NCI-H82 (cell line): ENCODE data around the gene DEK.

ENCODE experiments used
- DNase-seq: peaks from one replicate; lab custom pipeline; 2025; lab: John Stamatoyannopoulos, UW

The DEK gene

DNA sequence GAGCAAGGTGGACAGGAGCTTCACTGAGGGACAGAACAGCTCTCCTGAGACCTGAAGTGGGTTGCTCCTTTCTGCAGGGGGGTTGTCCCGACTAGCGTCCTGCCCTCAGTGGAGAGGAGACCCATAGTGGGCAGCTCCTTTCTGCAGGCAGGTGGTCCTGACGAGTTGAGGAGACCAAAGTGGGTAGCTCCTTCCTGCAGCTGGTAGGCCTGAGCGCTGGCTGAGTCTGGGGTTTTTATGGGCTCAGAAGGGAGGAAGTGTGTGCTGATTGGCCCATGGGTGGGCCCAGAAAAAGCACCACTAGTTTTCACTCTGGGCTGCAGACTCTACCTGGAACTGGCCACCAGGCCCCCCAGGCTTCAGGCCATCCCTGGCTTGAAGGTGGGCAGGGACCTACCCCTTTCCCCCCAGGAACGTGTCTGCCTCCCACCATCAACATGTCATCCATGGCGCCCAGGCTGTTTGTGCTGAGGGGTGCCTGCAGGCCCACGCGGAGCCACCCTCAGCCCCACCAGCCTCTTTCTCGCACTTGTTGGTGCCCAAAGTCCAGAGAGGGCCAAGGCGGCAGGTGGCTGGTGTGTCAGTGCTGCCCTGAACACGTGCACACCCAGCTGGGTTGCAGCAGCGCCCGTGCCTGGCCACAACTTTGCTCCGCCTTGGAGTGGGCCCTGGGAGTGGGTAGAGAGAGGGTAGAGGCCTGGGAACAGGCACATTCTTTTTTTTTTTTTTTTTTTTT lies 1.6 kb upstream of the DEK start:
- no peak for DNase-seq

DNA sequence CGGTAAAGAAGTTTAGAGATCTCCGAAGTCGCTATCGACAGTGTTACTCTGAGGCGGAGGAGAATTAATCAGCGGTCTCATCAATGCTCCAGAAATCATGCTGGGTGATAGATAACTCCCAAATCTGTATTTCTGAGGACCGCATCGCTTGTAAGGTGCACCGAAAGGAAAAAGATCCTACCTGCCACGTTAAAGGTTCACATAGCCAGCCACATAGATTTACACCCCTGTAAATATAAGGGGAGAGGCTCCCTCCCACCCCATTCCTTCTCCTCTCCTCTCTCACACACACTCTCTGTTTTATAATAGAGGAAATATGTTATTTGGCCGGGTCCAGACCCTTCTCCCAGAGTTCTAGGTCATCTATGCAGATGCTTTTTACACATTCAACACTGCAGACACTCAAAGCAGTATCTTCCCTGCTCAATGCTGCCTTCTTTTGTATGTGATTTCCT lies 620 bp upstream of the DEK start:
- DNase-seq: no peak

DNA sequence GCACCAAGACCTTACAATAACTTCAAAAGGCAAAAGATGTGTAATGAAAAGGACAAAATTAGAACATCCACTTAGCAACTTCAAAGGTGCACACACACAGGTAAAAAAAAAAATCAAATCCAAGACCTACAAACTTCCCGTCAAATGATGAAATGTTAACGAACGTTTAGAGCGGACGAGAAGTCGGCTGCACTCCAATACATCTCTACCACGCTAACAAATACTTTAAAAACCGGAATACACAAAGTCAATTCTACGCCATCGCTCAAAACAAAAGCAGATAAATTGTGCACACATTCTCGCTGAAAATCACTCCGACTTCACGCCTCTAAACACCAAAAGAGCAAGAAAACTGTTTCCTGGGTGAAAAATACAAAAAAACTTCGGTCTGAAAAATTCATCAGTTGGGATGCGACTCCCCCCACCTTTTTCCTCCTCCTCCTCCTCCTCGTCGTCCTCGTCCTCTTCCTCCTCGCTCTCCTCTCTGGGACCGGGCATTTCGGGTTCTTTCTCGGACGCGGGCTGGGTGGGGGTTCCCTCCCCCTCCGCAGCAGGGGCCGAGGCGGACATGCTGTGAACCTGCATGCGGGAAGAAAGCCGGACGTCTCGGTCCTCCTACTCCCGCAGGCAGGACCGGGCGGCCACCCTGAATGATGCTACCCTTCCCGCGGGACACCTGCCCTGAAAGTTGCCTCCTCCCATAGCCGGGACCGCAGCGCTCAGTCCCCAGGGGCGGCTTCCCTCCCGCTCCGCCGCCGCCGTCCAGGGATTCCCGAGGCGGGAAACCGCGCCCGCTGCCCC lies 712 bp downstream of the DEK start:
- DNase-seq: peak; percentile 63

DNA sequence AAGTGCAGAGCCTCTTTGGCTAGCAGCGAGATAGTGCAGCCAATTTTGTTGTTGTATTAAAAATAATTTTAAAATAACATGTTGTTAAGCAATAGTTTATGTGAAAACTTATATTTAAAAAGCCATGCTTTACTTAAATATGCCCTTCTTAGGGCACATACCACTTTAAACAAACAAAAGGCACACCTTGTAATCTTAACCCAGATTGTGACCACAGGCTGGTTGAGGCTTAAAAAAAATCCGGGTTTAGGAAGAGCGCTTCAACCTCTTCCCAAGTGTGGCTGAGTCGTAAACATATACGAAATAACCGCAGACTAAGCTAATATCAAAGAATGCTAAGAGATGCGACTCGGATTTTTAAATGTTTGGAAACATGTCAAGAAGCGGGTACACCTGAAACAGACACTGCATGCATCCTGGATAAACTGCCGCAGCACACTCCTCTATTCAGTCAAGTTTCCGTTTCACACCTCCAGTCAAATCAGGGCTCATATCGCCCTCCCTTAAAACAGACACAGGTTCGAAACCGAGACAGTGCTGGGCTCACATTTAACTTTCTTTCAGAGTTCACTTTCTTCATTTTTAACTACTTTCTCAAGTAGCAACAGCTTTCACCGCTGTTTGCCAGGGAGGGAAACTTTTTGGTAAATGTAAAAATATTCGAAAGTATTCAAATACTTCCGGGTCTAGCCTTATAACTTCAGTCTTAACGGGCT lies 1.5 kb downstream of the DEK start:
- DNase-seq: peak; percentile 61

DNA sequence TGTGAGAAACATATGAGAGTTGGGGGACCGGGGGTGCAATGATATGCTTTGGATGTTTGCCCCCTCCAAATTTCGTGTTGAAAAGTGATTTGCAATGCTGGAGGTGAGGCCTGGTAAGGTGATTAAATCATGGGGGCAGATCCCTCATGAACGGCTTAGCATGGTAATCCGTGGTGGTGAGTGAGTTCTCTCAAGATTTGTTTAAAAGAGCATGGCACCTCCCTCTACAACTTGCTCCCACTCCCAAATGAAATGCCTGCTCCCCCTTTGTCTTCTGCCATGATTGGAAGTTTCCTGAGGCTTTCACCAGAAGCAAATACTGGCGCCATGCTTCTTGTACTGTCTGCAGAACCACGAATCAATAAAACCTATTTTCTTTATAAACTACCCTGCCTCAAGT lies 2.5 kb downstream of the DEK start:
- peak; percentile 94 for DNase-seq

DNA sequence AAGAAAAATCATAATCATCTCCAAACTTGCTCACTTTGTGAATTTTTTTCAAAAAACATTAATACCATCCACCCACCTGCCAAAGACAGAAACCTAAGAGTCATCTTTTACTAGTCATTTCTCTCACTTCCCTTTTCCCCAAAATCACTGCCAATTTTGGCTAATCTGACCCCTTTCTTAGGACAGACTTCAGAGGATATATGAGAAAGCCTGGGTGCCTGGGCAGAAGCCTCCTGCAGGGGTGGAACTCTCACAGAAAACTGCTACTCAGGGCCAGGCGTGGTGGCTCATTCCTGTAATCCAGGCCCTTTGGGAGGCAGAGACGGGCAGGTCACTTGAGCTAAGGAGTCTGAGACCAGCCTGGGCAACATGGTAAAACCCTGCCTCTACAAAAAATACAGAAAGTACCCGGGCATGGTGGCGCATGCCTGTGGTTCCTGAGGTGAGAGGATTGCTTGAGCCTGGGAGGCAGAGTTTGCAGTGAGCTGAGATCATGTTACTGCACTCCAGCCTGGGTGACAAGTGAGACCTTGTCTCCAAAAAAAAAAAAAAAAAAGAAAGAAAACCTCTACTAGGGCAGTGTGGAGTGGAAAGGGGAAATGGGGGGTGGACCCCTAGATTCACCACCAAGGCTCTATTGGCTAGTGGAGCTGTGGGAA lies 3.8 kb downstream of the DEK start:
- peak; percentile 30 for DNase-seq

DNA sequence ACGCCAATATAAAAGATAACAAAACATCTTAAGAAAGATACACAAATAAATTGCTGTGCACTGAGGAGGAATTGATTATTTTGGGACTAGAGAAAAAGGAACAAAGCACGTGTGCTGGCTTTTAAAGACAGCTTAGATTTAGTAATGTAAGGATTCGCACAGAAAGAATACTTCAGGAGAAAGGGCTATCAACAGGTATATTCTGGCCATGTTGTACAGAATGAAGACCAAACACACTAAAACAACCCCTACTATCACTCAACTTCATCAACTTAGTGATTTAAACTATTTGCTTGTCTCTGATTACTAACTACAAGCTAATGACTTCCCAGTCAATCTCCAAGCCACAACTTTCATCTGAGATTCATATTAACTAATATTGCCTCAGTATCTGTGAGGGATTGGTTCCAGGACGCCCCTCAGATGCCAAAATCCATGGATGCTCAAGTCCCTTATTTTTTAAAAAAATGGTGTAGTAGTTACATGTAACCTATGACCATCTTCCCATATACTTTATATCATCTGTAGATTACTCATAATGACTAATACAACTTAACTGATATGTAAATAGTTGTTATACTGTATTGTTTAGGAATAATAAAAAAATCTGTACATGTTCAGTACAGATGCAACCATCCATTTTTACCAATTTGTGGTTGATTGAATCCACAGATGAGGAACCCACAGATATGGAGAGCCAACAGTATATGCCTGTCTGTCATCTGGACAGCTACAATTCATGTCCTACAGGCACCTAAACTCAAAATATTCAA lies 4.5 kb downstream of the DEK start:
- no peak for DNase-seq

DNA sequence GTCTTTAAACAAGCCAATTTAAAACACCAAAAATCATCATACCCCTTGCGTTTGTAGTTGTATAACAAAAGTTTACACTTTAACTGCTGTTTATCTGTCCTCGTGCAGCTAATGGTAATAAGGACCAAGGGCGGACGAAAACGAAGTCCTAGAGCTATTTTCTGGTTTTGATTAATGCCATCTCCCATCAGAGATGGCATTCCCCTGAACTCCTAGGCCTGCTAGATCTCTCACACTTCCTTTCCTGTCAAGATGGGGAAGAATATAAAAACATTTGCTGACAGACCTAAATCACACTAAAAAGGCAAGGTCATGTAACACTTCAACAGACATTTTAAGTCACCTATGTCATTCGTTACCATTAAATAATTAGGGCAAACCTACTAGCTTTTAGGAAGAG lies 9.5 kb downstream of the DEK start:
- DNase-seq: no peak

DNA sequence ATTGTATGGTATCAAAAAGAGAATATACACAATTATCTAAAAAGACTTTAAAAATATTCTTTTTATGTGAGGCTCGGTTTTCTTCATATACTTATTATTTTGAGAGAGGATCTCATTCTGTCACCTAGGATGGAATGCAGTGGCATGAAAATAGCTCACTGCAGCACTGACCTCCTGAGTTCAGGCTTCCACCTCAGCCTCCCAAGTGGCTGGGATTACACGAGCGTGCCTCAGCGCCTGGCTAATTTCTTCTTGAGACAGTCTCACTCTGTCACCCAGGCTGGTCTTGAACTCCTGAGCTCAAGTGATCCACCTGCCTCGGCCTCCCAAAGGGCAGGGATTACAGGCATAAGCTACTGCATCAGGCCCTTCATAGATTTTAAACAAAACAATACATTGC lies 10.7 kb downstream of the DEK start:
- DNase-seq: no peak

DNA sequence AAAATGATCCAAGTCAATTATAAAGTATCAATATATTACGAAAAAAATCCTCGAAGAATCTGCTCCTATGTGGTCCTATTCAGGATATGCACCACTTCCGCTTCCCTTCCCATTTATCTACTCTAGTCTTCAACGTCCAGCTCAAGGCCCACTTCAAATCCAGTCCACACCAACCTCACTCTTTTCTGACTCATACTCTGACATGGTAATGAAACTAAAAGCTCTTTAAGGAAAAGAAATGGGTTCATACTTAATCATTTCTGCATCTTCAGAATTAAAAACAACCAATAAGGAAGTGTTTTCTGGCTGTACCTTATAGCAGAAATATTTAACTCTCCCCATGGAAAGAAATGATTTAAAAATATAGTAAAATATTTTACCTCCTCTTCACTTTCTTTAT lies 15.1 kb downstream of the DEK start:
- DNase-seq: no peak

DNA sequence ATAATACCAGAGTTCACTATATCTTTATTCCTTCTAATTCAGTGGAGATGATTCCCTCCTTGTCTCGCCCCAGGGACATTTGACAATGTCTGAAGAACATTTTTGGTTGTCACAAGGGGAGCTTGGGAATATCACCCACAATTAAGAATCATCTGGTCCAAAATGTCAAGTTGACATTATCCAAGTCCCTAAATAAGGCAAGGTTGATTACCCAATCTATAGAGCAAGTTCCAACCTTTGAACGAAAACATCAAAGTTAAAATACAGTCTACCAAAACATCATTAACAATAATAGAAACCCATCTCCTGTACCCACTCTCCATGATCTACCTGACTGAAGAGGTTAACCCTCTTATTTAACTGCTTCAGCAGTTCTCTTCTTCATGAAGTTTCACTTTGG lies 15.6 kb downstream of the DEK start:
- no peak for DNase-seq

DNA sequence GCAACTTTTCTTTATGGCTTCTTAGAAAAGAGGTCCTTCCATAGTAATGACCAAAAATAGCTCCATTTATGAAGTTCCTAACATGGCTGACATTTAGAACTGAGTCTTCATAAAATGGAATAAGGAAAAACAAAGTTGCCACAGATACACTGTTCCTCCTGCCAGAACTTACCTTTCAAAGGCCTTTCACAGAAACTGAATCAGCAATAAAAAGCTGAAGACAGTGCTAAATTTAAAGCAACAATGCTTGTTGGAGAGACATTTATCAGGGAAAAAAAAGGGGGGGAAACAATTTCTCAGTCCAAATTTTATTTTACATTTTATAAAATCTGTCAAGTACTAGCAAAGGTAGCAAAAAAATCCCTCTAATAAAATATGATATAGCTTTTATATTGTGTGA lies 17.3 kb downstream of the DEK start:
- no peak for DNase-seq

DNA sequence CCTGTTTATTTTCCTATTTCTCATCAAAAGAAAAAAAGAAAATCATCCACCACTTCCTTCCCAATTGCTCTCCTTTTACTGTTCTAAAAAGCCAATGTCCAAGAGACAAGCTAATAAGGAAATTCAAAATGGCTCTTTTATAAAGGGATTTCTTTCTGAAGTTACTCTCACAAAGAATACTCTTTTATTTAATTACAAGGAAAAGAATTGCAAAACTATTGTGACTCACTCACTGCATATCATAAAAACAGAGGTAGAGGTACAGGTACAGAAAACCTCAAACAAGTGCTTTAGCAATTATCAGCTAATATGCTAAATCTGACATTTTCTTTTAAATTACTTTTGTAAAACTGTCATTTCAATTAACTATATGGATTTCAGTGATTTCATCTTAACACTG lies 18.1 kb downstream of the DEK start:
- DNase-seq: no peak

DNA sequence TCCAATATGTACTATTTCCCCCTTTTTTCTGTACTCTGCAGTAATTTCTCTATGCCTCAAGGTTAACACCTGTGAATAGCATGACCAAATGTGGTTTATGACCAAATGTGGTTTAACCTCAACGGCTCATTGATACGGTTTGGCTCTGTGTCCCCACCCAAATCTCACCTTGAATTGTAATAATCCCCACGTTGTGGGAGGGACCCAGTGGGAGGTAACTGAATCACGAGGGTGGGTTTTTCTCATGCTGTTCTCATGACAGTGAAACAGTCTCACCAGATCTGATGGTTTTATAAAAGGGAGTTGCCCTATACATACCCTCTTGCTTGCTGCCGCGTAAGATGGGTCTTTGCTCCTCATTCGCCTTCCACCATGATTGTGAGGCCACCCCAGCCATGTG lies 18.7 kb downstream of the DEK start:
- DNase-seq: no peak

DNA sequence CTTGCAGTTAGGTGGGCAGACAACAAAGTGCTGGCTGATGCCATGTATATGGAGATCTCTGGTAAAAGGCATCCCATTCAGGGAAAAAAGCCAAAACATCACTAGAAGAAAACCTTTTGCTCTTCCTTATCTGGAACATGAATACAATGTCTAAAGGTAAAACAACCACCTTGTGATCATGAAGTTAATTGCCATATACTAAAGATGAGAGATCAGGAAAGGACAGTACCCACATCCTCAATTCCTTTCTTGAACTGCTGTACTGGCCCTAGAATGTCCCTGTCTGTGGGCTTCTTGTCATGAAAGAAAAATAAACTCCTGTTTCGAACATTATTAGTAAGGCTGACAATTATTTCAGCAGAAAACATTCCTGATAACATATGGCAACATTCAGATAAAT lies 19.3 kb downstream of the DEK start:
- no peak for DNase-seq

DNA sequence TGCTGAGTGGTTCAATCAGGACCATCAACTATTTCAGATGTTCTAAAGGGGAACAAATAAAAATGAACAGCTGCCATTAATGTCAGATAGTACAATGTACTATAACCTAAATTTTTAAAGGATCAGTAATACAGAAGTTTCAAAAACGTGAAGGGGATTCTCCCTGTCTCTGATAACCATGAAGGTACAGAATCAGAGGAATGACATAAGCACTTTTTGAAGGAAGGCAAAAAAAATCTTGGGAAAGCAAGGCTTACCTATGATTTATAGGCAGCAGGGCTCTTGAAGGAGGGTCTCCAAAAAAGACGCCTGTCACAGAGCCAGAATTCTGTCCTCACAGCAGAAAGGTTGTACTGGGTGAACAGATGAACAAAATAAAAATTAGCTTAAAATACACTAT lies 20.1 kb downstream of the DEK start:
- no peak for DNase-seq

DNA sequence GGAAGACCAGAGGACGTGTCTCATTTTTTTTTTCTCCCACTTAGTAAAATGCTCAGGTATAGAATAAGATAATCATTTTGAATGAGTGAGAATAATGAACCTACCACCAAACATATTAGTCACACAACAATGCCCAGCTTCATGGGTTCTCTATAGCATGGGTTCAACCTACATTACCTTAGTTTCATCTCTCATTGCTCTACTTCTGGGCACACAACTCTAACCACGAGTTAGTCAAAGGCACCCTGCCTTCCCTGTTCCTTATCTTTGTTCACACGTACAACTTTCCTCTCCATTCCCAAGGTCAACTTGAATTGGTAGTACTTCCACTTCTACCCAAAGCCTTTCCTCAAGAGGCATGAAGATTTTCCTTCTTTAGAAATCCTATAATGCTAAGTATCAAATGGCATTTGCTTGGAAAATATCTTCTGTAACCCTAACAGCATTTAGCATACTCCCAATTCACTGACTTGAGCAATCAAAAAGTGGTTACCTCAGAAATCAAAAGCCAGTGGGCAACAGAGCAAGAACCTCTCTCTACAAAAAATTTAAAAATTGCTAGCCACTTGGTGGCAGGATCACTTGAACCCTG lies 20.9 kb downstream of the DEK start:
- DNase-seq: no peak

DNA sequence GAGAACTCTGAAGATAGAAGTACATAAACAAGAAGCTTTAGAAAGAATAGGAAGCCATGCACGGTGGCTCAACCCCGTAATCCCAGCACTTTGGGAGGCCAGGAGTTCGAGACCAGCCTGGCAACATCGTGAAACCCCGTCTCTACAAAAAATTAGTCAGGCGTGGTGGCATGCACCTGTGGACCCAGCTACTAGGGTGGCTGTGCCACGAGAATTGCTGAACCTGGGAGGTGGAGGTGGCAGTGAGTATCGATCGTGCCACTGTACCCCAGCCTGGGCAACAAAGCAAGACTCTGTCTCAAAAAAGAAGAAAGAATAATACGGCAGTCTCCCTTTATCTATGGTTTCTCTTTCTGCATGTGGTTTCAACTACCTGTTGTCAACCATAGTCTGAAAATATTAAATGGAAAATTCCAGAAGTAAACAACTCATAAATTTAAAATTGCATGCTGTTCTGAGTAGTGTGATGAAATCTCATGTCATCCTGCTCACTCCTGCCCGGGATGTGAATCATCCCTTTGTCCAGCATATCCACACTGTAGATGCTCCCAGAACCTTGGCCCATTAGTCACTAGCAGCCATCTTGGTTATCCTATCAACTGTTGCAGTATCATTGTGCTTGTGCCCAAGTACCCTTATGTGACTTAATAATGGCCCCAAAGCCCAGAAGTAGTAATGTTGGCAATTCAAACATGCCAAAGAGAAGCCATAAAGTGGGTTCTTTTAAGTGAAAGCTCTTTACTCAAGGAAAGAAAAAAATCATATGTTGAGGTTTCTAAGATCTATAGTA lies 22.1 kb downstream of the DEK start:
- DNase-seq: no peak

DNA sequence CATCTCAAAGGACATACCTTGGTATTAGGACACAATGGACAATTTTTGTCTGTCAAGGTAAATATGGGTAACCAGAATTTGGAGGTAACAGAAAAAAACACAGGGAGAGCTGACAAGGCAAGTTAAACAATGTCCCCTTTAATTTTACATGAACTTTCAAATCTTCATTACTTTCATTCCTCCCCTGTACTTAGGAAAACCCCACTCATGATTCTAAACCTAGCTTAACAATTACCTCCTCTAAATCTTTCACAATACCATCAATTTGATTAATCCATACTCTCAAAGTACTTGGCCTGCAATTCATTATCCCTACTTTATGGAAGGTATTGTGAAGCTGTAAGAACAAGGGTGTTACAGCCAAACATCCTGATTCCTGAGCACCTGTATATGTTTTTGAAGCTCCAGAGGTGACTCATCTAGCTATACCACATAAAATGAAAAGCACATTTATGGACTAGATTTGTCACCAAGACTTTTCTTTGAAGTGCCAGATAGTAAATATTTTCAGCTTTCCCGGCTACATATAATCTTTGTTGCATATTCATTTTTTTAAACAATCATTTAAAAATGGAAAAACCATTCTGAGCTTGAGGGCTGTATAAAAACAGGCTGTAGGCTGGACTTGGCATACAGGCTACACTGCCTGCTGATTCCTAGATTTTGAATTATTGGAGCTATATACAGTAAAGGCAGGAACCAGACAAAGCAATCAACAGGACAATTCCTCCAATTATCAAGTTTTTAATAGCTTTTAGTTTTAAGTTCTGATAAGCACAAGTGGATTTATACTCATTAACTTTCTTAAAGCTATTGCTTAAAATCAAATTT lies 22.9 kb downstream of the DEK start:
- no peak for DNase-seq

DNA sequence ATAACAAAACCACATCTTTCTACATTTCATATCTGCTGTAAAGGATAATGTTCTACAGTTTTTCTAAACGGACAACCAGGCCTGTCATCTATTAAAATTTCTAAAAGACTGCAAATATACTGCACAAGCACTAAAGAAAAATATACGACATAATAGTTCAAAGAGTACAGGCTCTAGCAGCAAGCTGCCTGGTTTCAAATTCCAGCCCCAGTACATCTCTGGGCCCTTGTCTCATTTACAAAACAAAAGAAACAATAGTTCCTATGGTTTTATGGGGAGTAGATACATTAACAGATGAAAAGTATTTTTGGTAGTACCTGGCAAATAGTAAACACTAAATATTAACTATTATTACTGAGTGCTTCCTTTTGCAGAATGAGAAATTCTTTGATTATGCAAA lies 24.1 kb downstream of the DEK start:
- DNase-seq: no peak
